ENCODE data around the gene RABEP2.

Gene RABEP2

GRCh38 chr16:28915181-28915580, 9.9 kb downstream of the RABEP2 start:
- no peak for TF ChIP-seq CTCF (IDR thresholded peaks at IDR 0.05; ENCODE audit: control insufficient read depth, insufficient read depth, low read depth, low read length, missing control alignments)
- DNase-seq (ENCODE audit: low read depth) = peak; percentile 28
- H3K4me3 ChIP-seq (ENCODE audit: control insufficient read depth, low read depth, low read length) = no peak overlapping the region

GRCh38 chr16:28913946-28914724, 10.9 kb downstream of the RABEP2 start:
- no peak for DNase-seq (ENCODE audit: low read depth)

GRCh38 chr16:28912558-28912957, 12.5 kb downstream of the RABEP2 start:
- DNase-seq (ENCODE audit: low read depth) = no peak
- no peak for TF ChIP-seq CTCF (IDR thresholded peaks at IDR 0.05; ENCODE audit: control insufficient read depth, insufficient read depth, low read depth, low read length, missing control alignments)

More at GRCh38 chr16:28913946-28914724, 10.9 kb downstream of the RABEP2 start:
- no peak for TF ChIP-seq CTCF (IDR thresholded peaks at IDR 0.05; ENCODE audit: control insufficient read depth, insufficient read depth, low read depth, low read length, missing control alignments)
- no peak overlapping the region for H3K4me3 ChIP-seq (ENCODE audit: control insufficient read depth, low read depth, low read length)

DNA sequence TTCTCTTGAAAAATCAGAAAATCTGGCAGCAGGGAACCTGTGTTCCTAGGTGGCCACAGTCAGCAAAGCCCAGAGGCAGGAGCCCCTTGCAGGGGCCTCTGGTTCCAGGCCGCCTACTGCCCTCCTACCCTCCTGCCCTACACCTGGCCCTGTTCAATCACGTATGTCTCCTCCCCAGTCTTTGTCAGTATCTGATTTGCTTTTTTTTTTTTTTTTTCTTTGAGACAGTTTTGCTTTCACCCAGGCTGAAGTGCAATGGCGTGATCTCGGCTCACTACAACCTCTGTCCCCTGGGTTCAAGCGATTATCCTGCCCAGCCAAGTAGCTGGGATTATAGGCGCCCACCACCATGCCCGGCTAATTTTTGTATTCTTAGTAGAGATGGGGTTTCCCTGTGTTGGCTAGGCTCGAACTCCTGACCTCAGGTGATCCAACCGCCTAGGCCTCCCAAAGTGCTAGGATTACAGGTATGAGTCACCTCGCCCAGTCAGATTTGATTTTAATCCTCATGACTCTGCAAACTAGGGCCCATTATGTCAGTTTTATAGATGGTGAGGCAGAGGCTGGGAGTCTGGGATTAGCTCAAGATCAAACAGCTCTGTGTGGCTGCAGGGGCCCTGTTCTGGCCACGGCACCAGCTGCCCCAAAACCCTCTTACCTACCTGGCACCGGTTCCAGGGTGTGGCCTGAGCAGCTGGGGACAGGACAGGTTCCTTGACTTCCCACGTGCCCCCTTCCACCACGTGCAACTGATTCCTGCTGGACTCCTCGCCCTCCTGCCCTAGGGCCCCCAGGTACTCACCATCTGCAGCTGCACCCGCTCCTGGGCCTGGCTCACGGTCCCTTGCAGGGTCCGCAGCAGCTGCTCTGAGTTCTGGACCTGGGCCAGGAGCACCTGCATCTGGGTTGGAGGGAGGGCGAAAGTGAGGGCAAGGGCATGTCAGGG, 14.7 kb downstream of the RABEP2 start:
- TF ChIP-seq CTCF (IDR thresholded peaks at IDR 0.05; ENCODE audit: control insufficient read depth, insufficient read depth, low read depth, low read length, missing control alignments) = no peak
- no peak overlapping the region for H3K4me3 ChIP-seq (ENCODE audit: control insufficient read depth, low read depth, low read length)
- DNase-seq (ENCODE audit: low read depth) = no peak

More at GRCh38 chr16:28912558-28912957, 12.5 kb downstream of the RABEP2 start:
- no peak overlapping the region for H3K4me3 ChIP-seq (ENCODE audit: control insufficient read depth, low read depth, low read length)

GRCh38 chr16:28905800-28906372, 19.2 kb downstream of the RABEP2 start:
- no peak for DNase-seq (ENCODE audit: low read depth)
- no peak for TF ChIP-seq CTCF (IDR thresholded peaks at IDR 0.05; ENCODE audit: control insufficient read depth, insufficient read depth, low read depth, low read length, missing control alignments)
- H3K4me3 ChIP-seq (ENCODE audit: control insufficient read depth, low read depth, low read length) = no peak overlapping the region

- TF ChIP-seq CTCF (IDR thresholded peaks at IDR 0.05; ENCODE audit: control insufficient read depth, insufficient read depth, low read depth, low read length, missing control alignments) = no peak
- H3K4me3 ChIP-seq (ENCODE audit: control insufficient read depth, low read depth, low read length) = no peak overlapping the region
- DNase-seq (ENCODE audit: low read depth) = no peak
These were observed 19.7 kb downstream of the RABEP2 start for GRCh38 chr16:28905229-28905754.

Data from AG09309 (cell line).